ENCODE results near the gene ITGA2B. TPM values are rescaled to one million over a fixed set of nuclear protein-coding genes. Genes with fewer than 3 reads are reported as not detected.

Gene ITGA2B
- total and polyA plus RNA-seq, 2 experiments from 2014 or later = 13.3 to 13.9 TPM

- H3K79me2 ChIP-seq (replicated peaks; ENCODE audit: insufficient read depth) = peaks cover 37% of the 10 kb centered on the region
- H3K9me2 ChIP-seq (ENCODE audit: insufficient read depth) = no peaks in the 10 kb centered on the region
- no peak overlapping the region for H2AFZ ChIP-seq
- peaks cover 2% of the 10 kb centered on the region; the same call in 1 of the 2 replicates for H3K4me1 ChIP-seq (ENCODE audit: insufficient read depth)
- Mint-ChIP-seq H3K4me1 (peaks cover 15% of the 10 kb centered on the region), H3K9me3 (no peaks in the 10 kb centered on the region), H3K4me3 (no peak overlapping the region), H3K27ac (peak overlapping the region; percentile 6; the same call in 1 of the 2 replicates), H3K27me3 (ENCODE audit: insufficient read depth, low read depth, poor library complexity) (peaks cover 4% of the 10 kb centered on the region), H3K36me3 (ENCODE audit: low read depth) (peaks cover 13% of the 10 kb centered on the region)
- TF ChIP-seq, protein P1, sequence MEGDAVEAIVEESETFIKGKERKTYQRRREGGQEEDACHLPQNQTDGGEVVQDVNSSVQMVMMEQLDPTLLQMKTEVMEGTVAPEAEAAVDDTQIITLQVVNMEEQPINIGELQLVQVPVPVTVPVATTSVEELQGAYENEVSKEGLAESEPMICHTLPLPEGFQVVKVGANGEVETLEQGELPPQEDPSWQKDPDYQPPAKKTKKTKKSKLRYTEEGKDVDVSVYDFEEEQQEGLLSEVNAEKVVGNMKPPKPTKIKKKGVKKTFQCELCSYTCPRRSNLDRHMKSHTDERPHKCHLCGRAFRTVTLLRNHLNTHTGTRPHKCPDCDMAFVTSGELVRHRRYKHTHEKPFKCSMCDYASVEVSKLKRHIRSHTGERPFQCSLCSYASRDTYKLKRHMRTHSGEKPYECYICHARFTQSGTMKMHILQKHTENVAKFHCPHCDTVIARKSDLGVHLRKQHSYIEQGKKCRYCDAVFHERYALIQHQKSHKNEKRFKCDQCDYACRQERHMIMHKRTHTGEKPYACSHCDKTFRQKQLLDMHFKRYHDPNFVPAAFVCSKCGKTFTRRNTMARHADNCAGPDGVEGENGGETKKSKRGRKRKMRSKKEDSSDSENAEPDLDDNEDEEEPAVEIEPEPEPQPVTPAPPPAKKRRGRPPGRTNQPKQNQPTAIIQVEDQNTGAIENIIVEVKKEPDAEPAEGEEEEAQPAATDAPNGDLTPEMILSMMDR (conservative IDR thresholded peaks at IDR 0.05; ENCODE audit: low read depth in 2 of 2) = no peak
- TF ChIP-seq CREB1 (CRISPR knock-in tag; IDR thresholded peaks at IDR 0.05; ENCODE audit: low read depth) = no peak
- TF ChIP-seq ZNF462 (CRISPR knock-in tag; IDR thresholded peaks at IDR 0.05) = no peak
- TF ChIP-seq REST (IDR thresholded peaks at IDR 0.05; ENCODE audit: unreplicated experiment) = no peak
- TF ChIP-seq ZNF114 (CRISPR knock-in tag; IDR thresholded peaks at IDR 0.05) = no peak
- TF ChIP-seq JUNB (IDR thresholded peaks at IDR 0.05; ENCODE audit: unreplicated experiment) = no peak
- TF ChIP-seq STAT1 (IDR thresholded peaks at IDR 0.05; ENCODE audit: unreplicated experiment) = no peak
- no peak for TF ChIP-seq EZH2phosphoT487 (IDR thresholded peaks at IDR 0.05; ENCODE audit: unreplicated experiment)
- TF ChIP-seq NANOG (IDR thresholded peaks at IDR 0.05; ENCODE audit: borderline replicate concordance) = no peak
- no peak for TF ChIP-seq EZH2 (IDR thresholded peaks at IDR 0.05; ENCODE audit: low read depth, unreplicated experiment)
- TF ChIP-seq, protein P2, sequence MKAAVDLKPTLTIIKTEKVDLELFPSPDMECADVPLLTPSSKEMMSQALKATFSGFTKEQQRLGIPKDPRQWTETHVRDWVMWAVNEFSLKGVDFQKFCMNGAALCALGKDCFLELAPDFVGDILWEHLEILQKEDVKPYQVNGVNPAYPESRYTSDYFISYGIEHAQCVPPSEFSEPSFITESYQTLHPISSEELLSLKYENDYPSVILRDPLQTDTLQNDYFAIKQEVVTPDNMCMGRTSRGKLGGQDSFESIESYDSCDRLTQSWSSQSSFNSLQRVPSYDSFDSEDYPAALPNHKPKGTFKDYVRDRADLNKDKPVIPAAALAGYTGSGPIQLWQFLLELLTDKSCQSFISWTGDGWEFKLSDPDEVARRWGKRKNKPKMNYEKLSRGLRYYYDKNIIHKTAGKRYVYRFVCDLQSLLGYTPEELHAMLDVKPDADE (IDR thresholded peaks at IDR 0.05) = no peak
- TF ChIP-seq ZNF331 (CRISPR knock-in tag; IDR thresholded peaks at IDR 0.05; ENCODE audit: low read depth) = no peak
- TF ChIP-seq POLR2AphosphoS5 (IDR thresholded peaks at IDR 0.05; ENCODE audit: low read depth) = no peak
- no peaks in the 10 kb centered on the region for H3F3A ChIP-seq (replicated peaks; ENCODE audit: low read depth)
- no peaks in the 10 kb centered on the region for H3K27me3 ChIP-seq (ENCODE audit: insufficient read depth)
- no peak overlapping the region for H3K4me3 ChIP-seq
- H4K20me1 ChIP-seq (replicated peaks; ENCODE audit: insufficient read depth) = peaks cover 5% of the 10 kb centered on the region
- DNase-seq (ENCODE audit: low spot score) = no peak
- H3K4me2 ChIP-seq = no peak overlapping the region
- peaks cover 5% of the 10 kb centered on the region for H3K36me3 ChIP-seq (ENCODE audit: insufficient read depth)
- 0 out of 2 replicates have a peak overlapping the region, but pooled peaks have one; percentile 20 for H3K27ac ChIP-seq (ENCODE audit: low read depth)
- ATAC-seq = no peak
Observed at GRCh38 chr17:44439168-44439567, 49.7 kb upstream of the ITGA2B start.
